NCI-H748 treated with DMSO at 0.1 percent for 48 hours (cell line): ENCODE data around the gene CSNK2B.

Source experiments
- DNase-seq: peaks from one replicate; lab custom pipeline; 2025; lab: John Stamatoyannopoulos, UW

CSNK2B gene

GRCh38 chr6:31636698-31637596 lies 28.9 kb upstream of the CSNK2B start:
- DNase-seq = no peak

- no peak for DNase-seq
These were observed 26.8 kb upstream of the CSNK2B start for GRCh38 chr6:31639043-31639442.

GRCh38 chr6:31639449-31639861 lies 26.4 kb upstream of the CSNK2B start:
- no peak for DNase-seq

GRCh38 chr6:31640612-31641011 lies 25.3 kb upstream of the CSNK2B start:
- DNase-seq = no peak

- DNase-seq = no peak
These were observed 24.5 kb upstream of the CSNK2B start for GRCh38 chr6:31641370-31641769.

- DNase-seq = no peak
These were observed 22.9 kb upstream of the CSNK2B start for GRCh38 chr6:31642798-31643570.

GRCh38 chr6:31643818-31644454 lies 21.9 kb upstream of the CSNK2B start:
- DNase-seq = no peak

GRCh38 chr6:31645325-31645724 lies 20.6 kb upstream of the CSNK2B start:
- no peak for DNase-seq

- peak; percentile 85 for DNase-seq
These were observed 14.2 kb upstream of the CSNK2B start for GRCh38 chr6:31651602-31652191.

- DNase-seq = no peak
These were observed 12.8 kb upstream of the CSNK2B start for GRCh38 chr6:31652925-31653724.

- no peak for DNase-seq
These were observed 11.1 kb upstream of the CSNK2B start for GRCh38 chr6:31654574-31655348.

- DNase-seq = no peak
These were observed 10.3 kb upstream of the CSNK2B start, which contains the start of gene APOM for GRCh38 chr6:31655349-31656237. TSS of gene APOM (plus strand) at chr6:31655894. CDS start at chr6:31655967, 73 bp downstream.

GRCh38 chr6:31657406-31658157 lies 8.3 kb upstream of the CSNK2B start:
- no peak for DNase-seq

- no peak for DNase-seq
These were observed 7.7 kb upstream of the CSNK2B start for GRCh38 chr6:31658158-31658688.

GRCh38 chr6:31658983-31659648 lies 6.8 kb upstream of the CSNK2B start:
- DNase-seq = no peak

GRCh38 chr6:31659649-31660380 lies 6.1 kb upstream of the CSNK2B start:
- no peak for DNase-seq
